ENCODE results near the gene CDCA7L.
"Not testable (repeated sequence)": the region's sequence is repeated elsewhere in the genome, so short reads cannot be mapped to it uniquely, and the experiment has no call there.

GRCh38 chr7:21883501-21883900, 62.2 kb downstream of the CDCA7L start:
- not testable (repeated sequence) for TF ChIP-seq CTCF (IDR thresholded peaks at IDR 0.05; ENCODE audit: low read depth, low read length, missing input control); RAD21 (IDR thresholded peaks at IDR 0.05); MAX (IDR thresholded peaks at IDR 0.05); TAF1 (conservative IDR thresholded peaks at IDR 0.05); YY1 (IDR thresholded peaks at IDR 0.05); GABPA (IDR thresholded peaks at IDR 0.05 in 1 of 2, conservative IDR thresholded peaks at IDR 0.05 in 1 of 2); JUND (IDR thresholded peaks at IDR 0.05); REST (IDR thresholded peaks at IDR 0.05); EGR1 (IDR thresholded peaks at IDR 0.05; ENCODE audit: low read depth in 2 of 2); SP1 (IDR thresholded peaks at IDR 0.05); FOXA1 (IDR thresholded peaks at IDR 0.05)

Measured in liver (tissue), 3 donors.